Prostate gland (tissue), 2 donors: ENCODE data around the gene EMP1. TPM values are rescaled to one million over a fixed set of nuclear protein-coding genes. Genes with fewer than 3 reads are reported as not detected.
A peak's percentile ranks its signal among the peaks of the same experiment; 100 is the strongest.

ENCODE experiments used
- DNase-seq: peaks from one replicate; pipeline ENCODE4 v3.0.0-alpha.2; 2019; ENCODE audit warnings: low spot score
- H3K27ac ChIP-seq, 2 donors: fragments of 200-600 bp; sonication (generic); 2 replicates each; pipeline ENCODE4 v1.5.1; 2017 to 2019
- H3K27me3 ChIP-seq: fragments of 200-600 bp; sonication (generic); replicated peaks from 2 replicates; pipeline ENCODE4 v1.5.1; 2019; ENCODE audit not compliant: insufficient read depth
- H3K36me3 ChIP-seq, 2 donors: fragments of 200-600 bp; sonication (generic); 1 replicate in 1 of 2; 2 replicates in 1 of 2; pipeline versions ENCODE4 v1.5.1 to v1.8.1; 2017 to 2019
- H3K4me1 ChIP-seq: fragments of 200-600 bp; sonication (generic); replicated peaks from 2 replicates; pipeline ENCODE4 v1.5.1; 2019
- H3K4me3 ChIP-seq, 2 donors: fragments of 200-600 bp; sonication (generic); 2 replicates each; pipeline ENCODE4 v1.5.1; 2017 to 2019
- H3K9me3 ChIP-seq: fragments of 200-600 bp; sonication (generic); 2 replicates; pipeline ENCODE4 v1.5.1; 2017
- CTCF ChIP-seq, 4 experiments: fragments of 200-600 bp in 2 of 4; fragments of 450-650 bp in 2 of 4; sonication (generic) in 2 of 4; IDR thresholded peaks; 1 replicate in 3 of 4; 2 replicates in 1 of 4; pipeline ENCODE4 v1.5.1; 2016 to 2019; ENCODE audit warnings: antibody characterized with exemption in 4 of 4, mild to moderate bottlenecking in 2 of 4, moderate library complexity in 2 of 4
- POLR2A ChIP-seq: fragments of 450-650 bp; IDR thresholded peaks from one replicate; pipeline ENCODE4 v1.6.1; 2016; ENCODE audit warnings: antibody characterized with exemption, mild to moderate bottlenecking
- POLR2AphosphoS5 ChIP-seq: sonication (generic); formaldehyde crosslinking; IDR thresholded peaks from one replicate; pipeline ENCODE4 v1.6.1; 2017; ENCODE audit warnings: antibody characterized with exemption
- WGBS: methylation state at CpG from one replicate; pipeline ENCODE4 v1.1.5; 2018; 5-methylcytosine and 5-hydroxymethylcytosine counted together
- intact Hi-C: fragments of 100-400 bp; cut with DNase I; formaldehyde crosslinking; loops from one replicate; pipeline ENCODE4 v1.14.2; 2022
- total RNA-seq, 2 donors: library from RNA; depleted of rRNA; stranded (reverse); fragments of >200 nt; gene quantifications; one replicate each; pipeline ENCODE4 v1.1.0, GENCODE V29; 2016

EMP1 gene
- total RNA-seq, 2 donors from 2014 or later: 38.9 to 71.6 TPM

- Histone ChIP-seq H3K27me3 (no peaks in the 10 kb centered on the region), H3K4me1 (no peaks in the 10 kb centered on the region), H3K4me3 (no peak overlapping the region), H3K36me3 (no peaks in the 10 kb centered on the region), H3K9me3 (no peaks in the 10 kb centered on the region), H3K27ac (no peak overlapping the region)
- peak; percentile 37 for DNase-seq
- peak; percentile 8 for TF ChIP-seq POLR2AphosphoS5
- TF ChIP-seq CTCF (IDR thresholded peaks at IDR 0.05): no peak
- WGBS: 80% methylated on average over 14 of the region's 14 CpGs
- intact Hi-C loops: no loop called here
Measured at GRCh38 chr12:13171921-13172859, 24.3 kb upstream of the EMP1 start.

GRCh38 chr12:13173012-13173932 lies 23.3 kb upstream of the EMP1 start:
- no peak for TF ChIP-seq CTCF (IDR thresholded peaks at IDR 0.05)
- no peak for TF ChIP-seq POLR2A
- TF ChIP-seq POLR2AphosphoS5: no peak
- Histone ChIP-seq H3K36me3 (no peaks in the 10 kb centered on the region), H3K4me1 (no peaks in the 10 kb centered on the region), H3K4me3 (no peak overlapping the region), H3K27me3 (no peaks in the 10 kb centered on the region), H3K27ac (no peak overlapping the region), H3K9me3 (no peaks in the 10 kb centered on the region)
- intact Hi-C loops: no loop called here
- WGBS: 74% methylated on average over 12 of the region's 12 CpGs
- DNase-seq: no peak

GRCh38 chr12:13175499-13175898 lies 21.0 kb upstream of the EMP1 start:
- no peak for DNase-seq

GRCh38 chr12:13176256-13176655 lies 20.3 kb upstream of the EMP1 start:
- intact Hi-C loops: no loop called here
- no peak for DNase-seq
- Histone ChIP-seq H3K4me3 (no peak overlapping the region), H3K27me3 (no peaks in the 10 kb centered on the region), H3K9me3 (no peaks in the 10 kb centered on the region), H3K27ac (no peak overlapping the region), H3K36me3 (no peaks in the 10 kb centered on the region), H3K4me1 (no peaks in the 10 kb centered on the region)
- 94% methylated on average over 4 of the region's 4 CpGs for WGBS
- TF ChIP-seq POLR2AphosphoS5 (no peak), POLR2A (no peak), CTCF (IDR thresholded peaks at IDR 0.05) (no peak)

More at GRCh38 chr12:13175499-13175898, 21.0 kb upstream of the EMP1 start:
- TF ChIP-seq POLR2A: no peak
- TF ChIP-seq CTCF (IDR thresholded peaks at IDR 0.05): no peak
- no peak for TF ChIP-seq POLR2AphosphoS5
- no peaks in the 10 kb centered on the region for H3K27me3 ChIP-seq
- intact Hi-C loops: no loop called here
- H3K9me3 ChIP-seq: no peaks in the 10 kb centered on the region
- H3K4me1 ChIP-seq: no peaks in the 10 kb centered on the region
- H3K36me3 ChIP-seq: no peaks in the 10 kb centered on the region
- no peak overlapping the region for H3K27ac ChIP-seq
- WGBS: 60% methylated on average over 4 of the region's 4 CpGs
- no peak overlapping the region for H3K4me3 ChIP-seq
